Endodermal cell (in vitro differentiated cells): ENCODE results near the gene PTGDR2. TPM values are rescaled to one million over a fixed set of nuclear protein-coding genes. Genes with fewer than 3 reads are reported as not detected.

Source experiments
- DNase-seq: peaks from one replicate; pipeline ENCODE4 v3.0.0-alpha.2; 2017
- H3K27ac ChIP-seq: 2 replicates; pipeline ENCODE4 v1.5.1; 2013; ENCODE audit warnings: mild to moderate bottlenecking, low read depth, low read length, moderate library complexity
- H3K27me3 ChIP-seq: 2 replicates; pipeline ENCODE4 v1.6.1; 2013; ENCODE audit warnings: mild to moderate bottlenecking, low read length, moderate library complexity; ENCODE audit not compliant: insufficient read depth, control insufficient read depth, poor library complexity, severe bottlenecking
- H3K36me3 ChIP-seq: 2 replicates; pipeline ENCODE4 v1.7.0; 2013; ENCODE audit warnings: mild to moderate bottlenecking, low read length, moderate library complexity; ENCODE audit not compliant: control insufficient read depth, insufficient read depth
- H3K4me1 ChIP-seq: one replicate; pipeline ENCODE4 v1.7.0; 2013; ENCODE audit warnings: low read length; ENCODE audit not compliant: control insufficient read depth, insufficient read depth
- H3K4me3 ChIP-seq: 2 replicates; pipeline ENCODE4 v1.5.1; 2013; ENCODE audit warnings: mild to moderate bottlenecking, low read length, moderate library complexity
- H3K9ac ChIP-seq: 2 replicates; pipeline ENCODE4 v1.6.1; 2013; ENCODE audit warnings: mild to moderate bottlenecking, low read length, moderate library complexity; ENCODE audit not compliant: poor library complexity, severe bottlenecking; ENCODE audit errors: extremely low read depth
- H3K9me3 ChIP-seq: 2 replicates; pipeline ENCODE4 v1.6.1; 2013; ENCODE audit warnings: mild to moderate bottlenecking, low read length, moderate library complexity; ENCODE audit not compliant: control insufficient read depth
- H3K27ac Mint-ChIP-seq: 2 replicates; pipeline ENCODE4 v1.8.0; 2020; ENCODE audit warnings: mixed read lengths
- H3K27me3 Mint-ChIP-seq: 2 replicates; pipeline ENCODE4 v1.8.0; 2021; ENCODE audit warnings: mild to moderate bottlenecking, mixed read lengths; ENCODE audit not compliant: insufficient read depth
- H3K36me3 Mint-ChIP-seq: 2 replicates; pipeline ENCODE4 v1.8.0; 2020; ENCODE audit warnings: low read depth, mixed read lengths
- H3K4me1 Mint-ChIP-seq: 2 replicates; pipeline ENCODE4 v1.8.0; 2020; ENCODE audit warnings: mixed read lengths
- H3K4me3 Mint-ChIP-seq: 2 replicates; pipeline ENCODE4 v1.8.0; 2020; ENCODE audit warnings: mild to moderate bottlenecking, moderate library complexity, mixed read lengths
- H3K9me3 Mint-ChIP-seq: 2 replicates; pipeline ENCODE4 v1.8.0; 2020; ENCODE audit warnings: mild to moderate bottlenecking, mixed read lengths
- CTCF ChIP-seq: fragments of 200-600 bp; sonication (generic); conservative IDR thresholded peaks from 2 replicates; pipeline ENCODE4 v1.5.0; 2021; ENCODE audit warnings: antibody characterized with exemption, mild to moderate bottlenecking
- WGBS, 2 experiments: methylation state at CpG; one replicate each; pipeline versions ENCODE4 v1.1.5 to v1.1.7; 2013; ENCODE audit warnings: missing lambda C conversion rate in 2 of 2, mixed read lengths in 1 of 2; ENCODE audit not compliant: insufficient coverage in 1 of 2, insufficient read length in 1 of 2; 5-methylcytosine and 5-hydroxymethylcytosine counted together
- total RNA-seq, 2 donors: library from RNA; stranded (reverse); fragmentation: NEBNext Ultra II Directional in 1 of 2; extraction: Animal tissue kit (Norgen Biotek cat#: 25700) in 1 of 2; gene quantifications; 2 replicates in 1 of 2; 3 replicates in 1 of 2; pipeline ENCODE4 v1.2.1, GENCODE V29; 2021

Gene PTGDR2
- total RNA-seq, 2 donors from 2014 or later = 0.15 TPM; not detected in 1

GRCh38 chr11:60863550-60864521 is 8.1 kb upstream of the PTGDR2 start:
- Histone ChIP-seq H3K27me3 (no peaks in the 10 kb centered on the region), H3K9ac (no peak overlapping the region), H3K27ac (no peak overlapping the region), H3K36me3 (no peaks in the 10 kb centered on the region), H3K4me1 (no peaks in the 10 kb centered on the region), H3K9me3 (no peaks in the 10 kb centered on the region), H3K4me3 (no peak overlapping the region)
- Mint-ChIP-seq H3K4me3 (no peak overlapping the region), H3K36me3 (no peaks in the 10 kb centered on the region), H3K27me3 (peaks cover 1% of the 10 kb centered on the region), H3K9me3 (peaks cover 2% of the 10 kb centered on the region), H3K4me1 (no peaks in the 10 kb centered on the region), H3K27ac (no peak overlapping the region)
- no peak for DNase-seq
- 87 to 93% methylated on average over 9 to 16 of the region's 16 CpGs for WGBS, 2 experiments
- TF ChIP-seq CTCF = no peak

GRCh38 chr11:60862171-60862570 is 6.4 kb upstream of the PTGDR2 start:
- Histone ChIP-seq H3K4me1 (no peaks in the 10 kb centered on the region), H3K27me3 (no peaks in the 10 kb centered on the region), H3K9me3 (no peaks in the 10 kb centered on the region), H3K27ac (no peak overlapping the region), H3K9ac (no peak overlapping the region), H3K4me3 (no peak overlapping the region), H3K36me3 (no peaks in the 10 kb centered on the region)
- Mint-ChIP-seq H3K9me3 (peaks cover 2% of the 10 kb centered on the region), H3K4me1 (no peaks in the 10 kb centered on the region), H3K4me3 (no peak overlapping the region), H3K27ac (no peak overlapping the region), H3K27me3 (peaks cover 5% of the 10 kb centered on the region), H3K36me3 (no peaks in the 10 kb centered on the region)
- no peak for TF ChIP-seq CTCF
- WGBS, 2 experiments = 92 to 97% methylated on average over 6 to 9 of the region's 9 CpGs
- no peak for DNase-seq

DNA sequence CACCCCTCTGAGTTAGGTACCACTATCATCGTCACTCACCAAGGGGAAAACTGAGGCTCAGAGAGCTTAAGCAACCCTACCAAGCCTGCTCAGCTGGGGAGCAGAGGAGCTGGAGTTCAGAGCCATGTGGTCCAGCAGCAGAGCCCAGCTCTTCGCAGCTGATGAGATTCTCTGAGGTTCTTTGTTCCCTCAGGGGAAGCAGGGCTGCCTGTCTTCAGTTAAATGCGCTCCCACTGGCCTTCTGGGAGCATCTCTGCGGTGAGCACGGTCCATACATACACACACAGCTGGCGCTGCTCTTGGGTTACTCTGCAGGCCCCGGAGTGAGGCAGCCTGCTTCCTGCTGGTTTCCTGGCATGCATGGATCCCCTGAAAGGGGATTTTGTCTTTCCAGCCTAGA is 5.2 kb upstream of the PTGDR2 start:
- H3K9me3 ChIP-seq = no peaks in the 10 kb centered on the region
- Mint-ChIP-seq H3K4me1 (no peaks in the 10 kb centered on the region), H3K4me3 (no peak overlapping the region), H3K9me3 (peaks cover 2% of the 10 kb centered on the region), H3K27ac (no peak overlapping the region), H3K36me3 (no peaks in the 10 kb centered on the region), H3K27me3 (peaks cover 11% of the 10 kb centered on the region)
- no peaks in the 10 kb centered on the region for H3K4me1 ChIP-seq
- H3K9ac ChIP-seq = no peak overlapping the region
- no peak for DNase-seq
- no peaks in the 10 kb centered on the region for H3K27me3 ChIP-seq
- TF ChIP-seq CTCF = no peak
- no peak overlapping the region for H3K4me3 ChIP-seq
- H3K36me3 ChIP-seq = no peaks in the 10 kb centered on the region
- H3K27ac ChIP-seq = no peak overlapping the region
- WGBS, 2 experiments = 83 to 84% methylated on average over 6 to 7 of the region's 7 CpGs
